ENCODE data around the gene PSMB5. TPM values are rescaled to one million over a fixed set of nuclear protein-coding genes. Genes with fewer than 3 reads are reported as not detected.

PSMB5 gene
- total and polyA plus RNA-seq, 2 of the 13 experiments (the other 11 are each of a cell fraction or from before 2014, with no cell fraction given) = 705 to 871 TPM

- TF ChIP-seq ZNF280D (CRISPR knock-in tag; IDR thresholded peaks at IDR 0.05) = 0 out of 2 replicates have a peak, but pooled peaks have one; percentile 13
- peak; percentile 65 for TF ChIP-seq IRF2 (CRISPR knock-in tag; IDR thresholded peaks at IDR 0.05)
- TF ChIP-seq SNAPC4 (CRISPR knock-in tag; IDR thresholded peaks at IDR 0.05) = no peak
- TF ChIP-seq ZNF281 (CRISPR knock-in tag; IDR thresholded peaks at IDR 0.05; ENCODE audit: borderline replicate concordance) = 0 out of 2 replicates have a peak, but pooled peaks have one; percentile 24
- peak; percentile 66 for TF ChIP-seq MIER3 (CRISPR knock-in tag; IDR thresholded peaks at IDR 0.05; ENCODE audit: borderline replicate concordance)
- TF ChIP-seq ZNF703 (CRISPR knock-in tag; IDR thresholded peaks at IDR 0.05; ENCODE audit: borderline replicate concordance) = no peak
- TF ChIP-seq ZFP1 (CRISPR knock-in tag; IDR thresholded peaks at IDR 0.05) = no peak
- peak; percentile 28; the same call in 1 of the 2 replicates for TF ChIP-seq FOXK1 (CRISPR knock-in tag; IDR thresholded peaks at IDR 0.05; ENCODE audit: borderline replicate concordance, low read depth)
- no peak for TF ChIP-seq ZNF138 (CRISPR knock-in tag; IDR thresholded peaks at IDR 0.05; ENCODE audit: low read depth)
- TF ChIP-seq KLF16 (CRISPR knock-in tag; IDR thresholded peaks at IDR 0.05) = no peak
- TF ChIP-seq SMYD3 (CRISPR knock-in tag; IDR thresholded peaks at IDR 0.05) = no peak
- no peak for TF ChIP-seq ZNF7 (CRISPR knock-in tag; IDR thresholded peaks at IDR 0.05)
- TF ChIP-seq ZNF446 (CRISPR knock-in tag; IDR thresholded peaks at IDR 0.05) = no peak
- TF ChIP-seq SUZ12 (IDR thresholded peaks at IDR 0.05; ENCODE audit: low read depth, low read length) = no peak
Observed at GRCh38 chr14:23056145-23056955, 21.6 kb upstream of the PSMB5 start (continued).
